ENCODE results near the gene NRDC.

DNA sequence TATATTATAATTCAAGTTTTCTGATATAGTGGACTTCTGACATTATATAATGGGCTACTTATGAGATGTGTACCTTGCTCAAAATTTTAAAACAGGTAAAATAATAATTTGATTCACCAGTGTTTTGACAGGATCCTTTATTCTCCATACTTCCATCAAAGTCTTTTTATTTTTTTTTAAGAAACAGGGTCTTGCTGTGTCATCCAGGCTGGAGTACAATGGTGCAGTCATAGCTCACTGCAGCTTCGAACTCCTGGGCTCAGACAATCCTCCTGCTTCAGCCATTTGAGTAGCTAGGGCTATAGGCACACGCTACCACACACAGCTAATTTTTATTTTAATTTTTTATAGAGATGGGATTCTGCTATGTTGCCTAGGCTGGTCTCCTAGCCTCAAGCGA, 129.4 kb downstream of the NRDC start:
- TF ChIP-seq, protein P1, sequence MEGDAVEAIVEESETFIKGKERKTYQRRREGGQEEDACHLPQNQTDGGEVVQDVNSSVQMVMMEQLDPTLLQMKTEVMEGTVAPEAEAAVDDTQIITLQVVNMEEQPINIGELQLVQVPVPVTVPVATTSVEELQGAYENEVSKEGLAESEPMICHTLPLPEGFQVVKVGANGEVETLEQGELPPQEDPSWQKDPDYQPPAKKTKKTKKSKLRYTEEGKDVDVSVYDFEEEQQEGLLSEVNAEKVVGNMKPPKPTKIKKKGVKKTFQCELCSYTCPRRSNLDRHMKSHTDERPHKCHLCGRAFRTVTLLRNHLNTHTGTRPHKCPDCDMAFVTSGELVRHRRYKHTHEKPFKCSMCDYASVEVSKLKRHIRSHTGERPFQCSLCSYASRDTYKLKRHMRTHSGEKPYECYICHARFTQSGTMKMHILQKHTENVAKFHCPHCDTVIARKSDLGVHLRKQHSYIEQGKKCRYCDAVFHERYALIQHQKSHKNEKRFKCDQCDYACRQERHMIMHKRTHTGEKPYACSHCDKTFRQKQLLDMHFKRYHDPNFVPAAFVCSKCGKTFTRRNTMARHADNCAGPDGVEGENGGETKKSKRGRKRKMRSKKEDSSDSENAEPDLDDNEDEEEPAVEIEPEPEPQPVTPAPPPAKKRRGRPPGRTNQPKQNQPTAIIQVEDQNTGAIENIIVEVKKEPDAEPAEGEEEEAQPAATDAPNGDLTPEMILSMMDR (IDR thresholded peaks at IDR 0.05) = no peak
- TF ChIP-seq POLR2A (IDR thresholded peaks at IDR 0.05) (no peak), EP300 (IDR thresholded peaks at IDR 0.05) (no peak)

Measured in tibial nerve (tissue), 4 donors.